H1 (cell line): ENCODE data around the gene C20orf202. TPM values are rescaled to one million over a fixed set of nuclear protein-coding genes. Genes with fewer than 3 reads are reported as not detected.

ENCODE experiments used
- CTCF ChIA-PET: fragments of 300-600 bp; sonication (Branson Sonifier 250); formaldehyde crosslinking; loops from one replicate; lab custom pipeline; 2021; ENCODE audit not compliant: partially characterized antibody; lab: Charles Lee
- POLR2A ChIA-PET: fragments of 300-600 bp; sonication (Branson Sonifier 250); formaldehyde crosslinking; loops from one replicate; lab custom pipeline; 2021; ENCODE audit warnings: inconsistent platforms; ENCODE audit not compliant: partially characterized antibody; lab: Charles Lee
- DNase-seq, 2 experiments: peaks; one replicate each; pipeline versions ENCODE4 v3.0.0 to v3.0.0-alpha.2; 2010 to 2022; ENCODE audit warnings: low spot score in 2 of 2, low read depth in 1 of 2, mixed read lengths in 1 of 2
- FAIRE-seq: peaks from 2 replicates; lab custom pipeline; 2011; peaks lifted over from hg19 to GRCh38; lab: Jason Lieb, UNC
- H2AFZ ChIP-seq: 2 replicates; pipeline ENCODE4 v1.8.1; 2012; ENCODE audit warnings: low read length, inconsistent platforms
- H2AK5ac ChIP-seq: 2 replicates; pipeline ENCODE4 v1.6.1; 2013; ENCODE audit warnings: low read depth, low read length
- H2BK120ac ChIP-seq: replicated peaks from 2 replicates; pipeline ENCODE3; 2013; ENCODE audit warnings: low read depth, low read length, inconsistent platforms
- H2BK12ac ChIP-seq: 2 replicates; pipeline ENCODE4 v1.6.1; 2013; ENCODE audit warnings: low read depth, low read length
- H2BK15ac ChIP-seq: 2 replicates; pipeline ENCODE4 v1.6.1; 2013; ENCODE audit warnings: low read length
- H2BK20ac ChIP-seq: 2 replicates; pipeline ENCODE4 v1.6.1; 2013; ENCODE audit warnings: low read length
- H2BK5ac ChIP-seq: 2 replicates; pipeline ENCODE4 v1.6.1; 2013; ENCODE audit warnings: low read depth, low read length
- H3K14ac ChIP-seq: 2 replicates; pipeline ENCODE4 v1.6.1; 2013; ENCODE audit warnings: inconsistent platforms; ENCODE audit not compliant: insufficient read length
- H3K18ac ChIP-seq: 2 replicates; pipeline ENCODE4 v1.6.1; 2013; ENCODE audit warnings: low read length; ENCODE audit errors: extremely low read depth
- H3K23ac ChIP-seq: 2 replicates; pipeline ENCODE4 v1.6.1; 2013; ENCODE audit warnings: inconsistent platforms; ENCODE audit not compliant: insufficient read length
- H3K23me2 ChIP-seq: 2 replicates; pipeline ENCODE4 v1.6.1; 2013; ENCODE audit warnings: low read depth, low read length
- H3K27ac ChIP-seq: 2 replicates; pipeline ENCODE4 v1.6.1; 2011; ENCODE audit warnings: low read depth, low read length, inconsistent platforms
- H3K27me3 ChIP-seq, 4 experiments: replicated peaks in 1 of 4; 1 replicate in 1 of 4; 2 replicates in 3 of 4; pipeline versions ENCODE4 v1.6.1 to v1.8.1; 2011 to 2013; ENCODE audit warnings: low read length in 3 of 4, mild to moderate bottlenecking in 3 of 4, inconsistent platforms in 2 of 4, mixed read lengths in 2 of 4, moderate library complexity in 1 of 4; ENCODE audit not compliant: control insufficient read depth in 3 of 4, insufficient read depth in 3 of 4; ENCODE audit errors: extremely low read depth in 1 of 4
- H3K36me3 ChIP-seq, 4 experiments: 2 replicates each; pipeline versions ENCODE4 v1.6.1 to v1.8.1; 2011 to 2013; ENCODE audit warnings: mild to moderate bottlenecking in 4 of 4, low read length in 3 of 4, moderate library complexity in 2 of 4, control low read depth in 1 of 4, inconsistent platforms in 1 of 4; ENCODE audit not compliant: insufficient read depth in 4 of 4, control insufficient read depth in 2 of 4
- H3K4ac ChIP-seq: replicated peaks from 2 replicates; pipeline ENCODE3; 2013; ENCODE audit warnings: low read length, low read depth, mixed read lengths, inconsistent platforms; ENCODE audit not compliant: insufficient read length
- H3K4me1 ChIP-seq, 4 experiments: replicated peaks in 1 of 4; 1 replicate in 1 of 4; 2 replicates in 3 of 4; pipeline versions ENCODE4 v1.6.1 to v1.8.1; 2011 to 2013; ENCODE audit warnings: low read length in 3 of 4, inconsistent platforms in 2 of 4, mixed read lengths in 1 of 4; ENCODE audit not compliant: insufficient read depth in 4 of 4, control insufficient read depth in 3 of 4
- H3K4me2 ChIP-seq, 2 experiments: 2 replicates each; pipeline versions ENCODE4 v1.6.1 to v1.8.1; 2011 to 2013; ENCODE audit warnings: low read depth in 2 of 2, low read length in 2 of 2, control low read depth in 1 of 2, inconsistent platforms in 1 of 2, mild to moderate bottlenecking in 1 of 2; ENCODE audit not compliant: insufficient read depth in 1 of 2
- H3K4me3 ChIP-seq, 4 experiments: fragments of 200-600, 300-600 bp in 1 of 4; sonication (generic), shearing (Covaris generic), sonication (Bioruptor Twin) in 1 of 4; 2 replicates each; pipeline versions ENCODE4 v1.5.1 to v1.8.1; 2011 to 2016; ENCODE audit warnings: low read length in 4 of 4, low read depth in 3 of 4, control low read depth in 2 of 4, inconsistent platforms in 2 of 4, mild to moderate bottlenecking in 2 of 4, mixed read lengths in 1 of 4, moderate library complexity in 1 of 4; ENCODE audit not compliant: insufficient read depth in 2 of 4; ENCODE audit errors: extremely low read depth in 1 of 4
- H3K56ac ChIP-seq: replicated peaks from 2 replicates; pipeline ENCODE3; 2013; ENCODE audit warnings: low read depth, mild to moderate bottlenecking, mixed read lengths, low read length, inconsistent platforms; ENCODE audit not compliant: insufficient read length
- H3K79me1 ChIP-seq: 2 replicates; pipeline ENCODE4 v1.6.1; 2013; ENCODE audit warnings: low read depth, low read length, control low read depth
- H3K79me2 ChIP-seq, 2 experiments: 2 replicates each; pipeline versions ENCODE4 v1.6.1 to v1.8.1; 2012 to 2013; ENCODE audit warnings: low read length in 2 of 2, mild to moderate bottlenecking in 2 of 2, inconsistent platforms in 1 of 2; ENCODE audit not compliant: insufficient read depth in 2 of 2, control insufficient read depth in 1 of 2
- H3K9ac ChIP-seq, 4 experiments: replicated peaks in 1 of 4; 1 replicate in 1 of 4; 2 replicates in 3 of 4; pipeline versions ENCODE4 v1.6.1 to v1.8.1; 2011 to 2013; ENCODE audit warnings: low read depth in 3 of 4, low read length in 3 of 4, control low read depth in 2 of 4, mild to moderate bottlenecking in 2 of 4, moderate library complexity in 2 of 4, inconsistent platforms in 1 of 4; ENCODE audit errors: extremely low read depth in 1 of 4
- H3K9me3 ChIP-seq, 2 experiments: 2 replicates each; pipeline versions ENCODE4 v1.6.1 to v1.8.1; 2012 to 2013; ENCODE audit warnings: mild to moderate bottlenecking in 2 of 2, moderate library complexity in 2 of 2, control low read depth in 1 of 2, inconsistent platforms in 1 of 2, low read depth in 1 of 2, low read length in 1 of 2, mixed read lengths in 1 of 2; ENCODE audit not compliant: insufficient read depth in 2 of 2
- H4K20me1 ChIP-seq, 2 experiments: replicated peaks in 1 of 2; 2 replicates each; pipeline versions ENCODE3 to v1.8.1; 2011 to 2013; ENCODE audit warnings: inconsistent platforms in 2 of 2, low read length in 2 of 2, mild to moderate bottlenecking in 1 of 2; ENCODE audit not compliant: insufficient read depth in 2 of 2, control insufficient read depth in 1 of 2
- H4K5ac ChIP-seq: 2 replicates; pipeline ENCODE4 v1.6.1; 2013; ENCODE audit warnings: low read length, low read depth, mixed read lengths, inconsistent platforms; ENCODE audit not compliant: insufficient read length
- H4K8ac ChIP-seq: 2 replicates; pipeline ENCODE4 v1.8.0; 2013; ENCODE audit warnings: mild to moderate bottlenecking, moderate library complexity, low read length, inconsistent platforms; ENCODE audit not compliant: insufficient read depth; ENCODE audit errors: extremely low read depth
- H4K91ac ChIP-seq: replicated peaks from 2 replicates; pipeline ENCODE3; 2013; ENCODE audit warnings: low read length, mixed read lengths, inconsistent platforms; ENCODE audit not compliant: insufficient read length
- CBX8 ChIP-seq: fragments of 300-800, 300-1000 bp; sonication (generic); IDR thresholded peaks from 2 replicates; pipeline ENCODE4 v1.7.1; 2016; ENCODE audit warnings: low read depth, low read length, borderline replicate concordance
- HDAC6 ChIP-seq: IDR thresholded peaks from one replicate; pipeline ENCODE4 v1.7.1; 2012; ENCODE audit warnings: low read depth, mild to moderate bottlenecking, inconsistent platforms, low read length, moderate library complexity
- JUND ChIP-seq: IDR thresholded peaks from 2 replicates; pipeline ENCODE4 v1.6.1; 2011; ENCODE audit warnings: mild to moderate bottlenecking, improper control_type of control experiment, low read length
- RFX5 ChIP-seq: IDR thresholded peaks from 2 replicates; pipeline ENCODE4 v1.6.1; 2011; ENCODE audit warnings: low read depth, low read length, improper control_type of control experiment, borderline replicate concordance
- SIRT6 ChIP-seq: IDR thresholded peaks from one replicate; pipeline ENCODE4 v1.7.1; 2012; ENCODE audit warnings: low read length, inconsistent platforms
- SIX5 ChIP-seq: IDR thresholded peaks from 2 replicates; pipeline ENCODE4 v1.6.1; 2011; ENCODE audit warnings: mild to moderate bottlenecking, low read depth, low read length
- SP1 ChIP-seq: IDR thresholded peaks from 2 replicates; pipeline ENCODE4 v1.6.1; 2011; ENCODE audit warnings: low read depth, low read length
- SP2 ChIP-seq: IDR thresholded peaks from 2 replicates; pipeline ENCODE4 v1.6.1; 2012; ENCODE audit warnings: mild to moderate bottlenecking, low read length, inconsistent platforms
- TCF12 ChIP-seq: IDR thresholded peaks from 2 replicates; pipeline ENCODE4 v1.6.1; 2011; ENCODE audit warnings: low read depth, mild to moderate bottlenecking, low read length
- ZNF274 ChIP-seq: IDR thresholded peaks from 2 replicates; pipeline ENCODE4 v1.7.0; 2012; ENCODE audit warnings: low read length, borderline replicate concordance; ENCODE audit errors: extremely low read depth
- WGBS, 2 experiments: shearing (Covaris generic) in 1 of 2; methylation state at CpG; one replicate each; pipeline versions ENCODE4 v1.1.6 to v1.1.7; 2013 to 2015; ENCODE audit warnings: low lambda C conversion rate in 2 of 2, mixed read lengths in 2 of 2, inconsistent platforms in 1 of 2, low coverage in 1 of 2, missing lambda C conversion rate in 1 of 2; ENCODE audit not compliant: insufficient replicate concordance in 2 of 2, insufficient coverage in 1 of 2, insufficient read length in 1 of 2; ENCODE audit errors: extremely low coverage in 1 of 2, missing lambda C conversion rate in 1 of 2; 5-methylcytosine and 5-hydroxymethylcytosine counted together
- polyA plus RNA-seq, 7 experiments: library from polyadenylated mRNA; depleted of rRNA in 3 of 7; stranded (reverse) in 5 of 7; unstranded in 2 of 7; fragments of >200 nt in 5 of 7; fragments of 200-250 nt in 2 of 7; gene quantifications; 1 replicate in 5 of 7; 2 replicates in 1 of 7; 4 replicates in 1 of 7; pipeline versions ENCODE4 v1.2.1 to v1.2.3, GENCODE V29; 2011 to 2013; ENCODE audit warnings: missing spikeins in 2 of 7, mixed read lengths in 2 of 7
- total RNA-seq: library from RNA; stranded (reverse); fragmentation: NEBNext Ultra II Directional; extraction: Animal tissue kit (Norgen Biotek cat#: 25700); gene quantifications from 2 replicates; pipeline ENCODE4 v1.2.1, GENCODE V29; 2021

Gene C20orf202
- total and polyA plus RNA-seq, 2 of the 8 experiments (the other 6 are each of a cell fraction or from before 2014, with no cell fraction given) = 0.12 TPM; not detected in 1

GRCh38 chr20:1187605-1188171 lies 15.6 kb upstream of the C20orf202 start:
- no peak overlapping the region for H4K5ac ChIP-seq
- H3K18ac ChIP-seq = no peak overlapping the region; the same call in 1 of the 2 replicates
- no peak overlapping the region for H2AFZ ChIP-seq
- peaks cover 11% of the 10 kb centered on the region; the same call in 1 of the 2 replicates for H3K23me2 ChIP-seq
- WGBS, 2 experiments = 85% methylated on average over 4 of the region's 4 CpGs; no CpG with 5 or more reads in 1 of the 2 experiments
- no peak overlapping the region for H2AK5ac ChIP-seq
- H3K14ac ChIP-seq = no peak overlapping the region
- no peak overlapping the region for H2BK15ac ChIP-seq
- no peak overlapping the region for H3K4me3 ChIP-seq
- ChIA-PET CTCF (interaction anchor here (0.5 to 5.0 kb wide), 10 partner anchors 11 to 1477 kb away, joined by 3 to 34 read pairs (median 4); no protein-coding TSS in a partner anchor), POLR2A (interaction anchor here (1.6 kb wide), 1 partner anchor 12 kb away, joined by 4 read pairs; no protein-coding TSS in a partner anchor)
- H3K56ac ChIP-seq = no peak overlapping the region
- TF ChIP-seq SP1 = no peak
- TF ChIP-seq JUND = no peak
- TF ChIP-seq ZNF274 = no peak
- no peak for TF ChIP-seq SIRT6
- TF ChIP-seq HDAC6 = no peak
- TF ChIP-seq SIX5 = no peak
- no peak for TF ChIP-seq TCF12
- TF ChIP-seq SP2 = no peak
- TF ChIP-seq RFX5 = no peak
- no peak for TF ChIP-seq CBX8
- H3K9me3 ChIP-seq = no peaks in the 10 kb centered on the region
- FAIRE-seq (no peak), DNase-seq (no peak)
- H4K91ac ChIP-seq = no peak overlapping the region
- H2BK20ac ChIP-seq = no peak overlapping the region; the same call in 1 of the 2 replicates
- no peak overlapping the region for H3K4me2 ChIP-seq
- H3K79me1 ChIP-seq = 0 out of 2 replicates have a peak, but pooled peaks cover 2% of the 10 kb centered on the region
- no peaks in the 10 kb centered on the region; a peak in 1 of 8 replicates for H3K36me3 ChIP-seq
- H3K4me1 ChIP-seq = peaks cover 0 to 13% (median 8%) of the 10 kb centered on the region in 4 experiments; a peak in 5 of 7 replicates
- H3K23ac ChIP-seq = no peak overlapping the region
- no peak overlapping the region for H2BK5ac ChIP-seq
- H4K20me1 ChIP-seq = peaks cover 0 to 5% of the 10 kb centered on the region in 2 experiments
- H2BK120ac ChIP-seq = no peak overlapping the region
- H3K4ac ChIP-seq = no peak overlapping the region
- no peak overlapping the region for H3K9ac ChIP-seq
- H3K27me3 ChIP-seq = peaks cover 8 to 32% (median 26%) of the 10 kb centered on the region in 4 experiments
- H2BK12ac ChIP-seq = peak overlapping the region; percentile 80; the same call in 1 of the 2 replicates
- H3K27ac ChIP-seq = no peak overlapping the region
- H4K8ac ChIP-seq = no peak overlapping the region; the same call in 1 of the 2 replicates
- no peaks in the 10 kb centered on the region for H3K79me2 ChIP-seq
